Measurements from ENCODE around the gene SUPT6H.

The SUPT6H gene

GRCh38 chr17:28750178-28751047, 88.4 kb downstream of the SUPT6H start:
- DNase-seq (ENCODE audit: low spot score) = peak; percentile 94

- DNase-seq (ENCODE audit: low spot score) = no peak
Observed at GRCh38 chr17:28751600-28752366, 89.8 kb downstream of the SUPT6H start.
